GM18907 (cell line): ENCODE results near the gene ICOSLG.
"Not testable (repeated sequence)": the region's sequence is repeated elsewhere in the genome, so short reads cannot be mapped to it uniquely, and the experiment has no call there.

Source experiments
- ATAC-seq: cut with Tn5 transposase; IDR thresholded peaks from one replicate; pipeline ENCODE4 v1.9.1; 2021; ENCODE audit warnings: mild to moderate bottlenecking, moderate library complexity; ENCODE audit not compliant: unreplicated experiment

ICOSLG gene

GRCh38 chr21:44240842-44241241 lies at the start of gene ICOSLG:
TSS of gene ICOSLG (minus strand) at chr21:44240943. CDS start at chr21:44240817, 126 bp downstream.
- peak; percentile 44 for ATAC-seq

GRCh38 chr21:44289381-44290010 lies 48.8 kb upstream of the ICOSLG start:
- no peak for ATAC-seq

GRCh38 chr21:44288251-44289110 lies 47.7 kb upstream of the ICOSLG start:
- no peak for ATAC-seq

GRCh38 chr21:44286716-44287632 lies 46.2 kb upstream of the ICOSLG start:
- no peak for ATAC-seq

GRCh38 chr21:44286086-44286715 lies 45.5 kb upstream of the ICOSLG start:
- no peak for ATAC-seq

- no peak for ATAC-seq
These were observed 44.6 kb upstream of the ICOSLG start, which contains the start of gene AIRE for GRCh38 chr21:44285138-44285992. TSS of gene AIRE (plus strand) at chr21:44285876. CDS start at chr21:44286007, 131 bp downstream.

- no peak for ATAC-seq
These were observed 43.2 kb upstream of the ICOSLG start for GRCh38 chr21:44283948-44284347.

- not testable (repeated sequence) for ATAC-seq
These were observed 42.6 kb upstream of the ICOSLG start for GRCh38 chr21:44283211-44283785.

- ATAC-seq: no peak
These were observed 41.6 kb upstream of the ICOSLG start for GRCh38 chr21:44282370-44282769.

GRCh38 chr21:44281801-44282200 lies 41.1 kb upstream of the ICOSLG start:
- ATAC-seq: no peak

GRCh38 chr21:44279354-44280260 lies 38.9 kb upstream of the ICOSLG start:
- no peak for ATAC-seq

- no peak for ATAC-seq
These were observed 34.3 kb upstream of the ICOSLG start for GRCh38 chr21:44275041-44275440.

GRCh38 chr21:44273046-44273445 lies 32.3 kb upstream of the ICOSLG start:
- ATAC-seq: no peak

- no peak for ATAC-seq
These were observed 31.6 kb upstream of the ICOSLG start for GRCh38 chr21:44272284-44272858.

GRCh38 chr21:44271558-44272283 lies 31.0 kb upstream of the ICOSLG start:
- ATAC-seq: no peak

GRCh38 chr21:44269090-44269489 lies 28.3 kb upstream of the ICOSLG start:
- ATAC-seq: no peak

GRCh38 chr21:44267655-44268142 lies 27.0 kb upstream of the ICOSLG start:
- no peak for ATAC-seq
